HG02840 (cell line): ENCODE data around the gene BIN1.

ENCODE experiments used
- ATAC-seq: cut with Tn5 transposase; IDR thresholded peaks from one replicate; pipeline ENCODE4 v1.9.1; 2021; ENCODE audit warnings: mild to moderate bottlenecking, moderate library complexity, moderate number of reproducible peaks; ENCODE audit not compliant: unreplicated experiment, low FRiP score

The BIN1 gene

GRCh38 chr2:127011231-127011661 is 95.7 kb downstream of the BIN1 start:
- no peak for ATAC-seq

DNA sequence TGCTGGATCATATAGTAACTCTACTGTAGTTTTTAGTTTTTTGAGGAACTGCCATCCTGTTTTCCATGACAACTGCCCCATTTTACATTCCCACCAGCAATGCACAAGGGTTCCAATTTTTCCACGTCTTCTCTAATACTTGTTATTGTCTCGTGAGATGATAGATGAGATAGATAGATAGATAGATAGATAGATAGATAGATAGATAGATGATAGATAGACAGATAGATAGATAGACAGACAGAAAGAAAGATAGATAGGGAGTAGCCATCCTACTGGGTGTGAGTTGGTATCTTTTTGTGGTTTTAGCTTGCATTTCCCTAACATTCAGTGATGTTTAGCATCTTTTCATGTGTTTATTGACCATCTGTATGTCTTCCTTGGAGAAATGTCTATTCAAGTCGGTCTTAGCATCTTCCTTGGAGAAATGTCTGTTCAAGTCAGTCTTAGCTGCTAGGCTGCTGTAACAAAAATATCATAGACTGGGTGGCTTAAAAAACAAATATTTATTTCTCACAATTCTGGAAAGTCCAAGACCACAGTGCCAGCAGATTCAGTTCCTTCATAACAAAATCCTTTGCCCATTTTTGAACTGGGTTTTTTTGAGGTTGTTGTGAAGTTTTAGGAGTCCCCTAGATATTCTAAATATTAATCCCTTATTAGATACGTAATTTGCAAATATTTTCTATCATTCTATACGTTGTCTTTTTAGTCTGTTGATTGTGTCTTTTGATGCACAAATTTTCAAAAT is 98.5 kb downstream of the BIN1 start:
- no peak for ATAC-seq

DNA sequence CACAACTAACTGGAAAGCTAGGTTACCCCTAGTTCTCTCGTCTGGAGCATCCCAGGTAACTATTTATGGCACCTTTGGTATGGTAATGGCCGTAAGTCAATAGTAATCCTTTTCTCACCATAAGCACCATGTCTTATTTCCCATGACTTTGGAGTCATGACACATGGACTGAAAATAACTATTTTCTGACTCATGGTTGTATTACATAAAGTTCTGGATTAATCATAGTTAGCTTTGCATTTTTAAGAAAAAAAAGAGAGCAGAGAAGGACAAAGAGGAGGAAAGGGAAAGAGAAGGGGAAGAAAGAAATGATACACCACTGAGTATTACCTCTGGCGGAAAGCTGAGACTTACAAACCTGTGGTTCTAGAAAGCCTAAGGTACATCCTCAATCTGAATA is 99.3 kb downstream of the BIN1 start:
- no peak for ATAC-seq

GRCh38 chr2:127006962-127007361 is 100.0 kb downstream of the BIN1 start:
- no peak for ATAC-seq

GRCh38 chr2:127004893-127005600 is 101.9 kb downstream of the BIN1 start:
- ATAC-seq = no peak

GRCh38 chr2:127003070-127003800 is 103.7 kb downstream of the BIN1 start:
- no peak for ATAC-seq

DNA sequence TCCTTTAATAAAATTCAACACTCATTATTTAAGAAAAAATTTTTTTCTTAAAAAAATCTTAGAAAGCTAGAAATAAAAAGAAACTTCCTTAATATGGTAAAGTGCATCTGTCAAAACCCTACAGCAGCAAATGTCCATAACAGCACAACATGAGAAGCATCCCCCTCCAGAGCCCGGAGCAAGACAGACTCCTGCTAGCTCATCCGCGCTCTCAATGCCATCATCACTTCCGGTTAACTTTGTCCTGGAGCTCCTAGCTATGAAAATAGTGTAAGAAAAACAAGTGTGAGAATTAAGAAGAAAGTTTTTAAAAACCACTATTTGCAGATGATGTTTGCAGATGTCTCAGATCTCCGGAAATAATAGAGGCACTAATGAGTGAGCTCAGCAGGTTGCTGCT is 105.2 kb downstream of the BIN1 start:
- no peak for ATAC-seq

DNA sequence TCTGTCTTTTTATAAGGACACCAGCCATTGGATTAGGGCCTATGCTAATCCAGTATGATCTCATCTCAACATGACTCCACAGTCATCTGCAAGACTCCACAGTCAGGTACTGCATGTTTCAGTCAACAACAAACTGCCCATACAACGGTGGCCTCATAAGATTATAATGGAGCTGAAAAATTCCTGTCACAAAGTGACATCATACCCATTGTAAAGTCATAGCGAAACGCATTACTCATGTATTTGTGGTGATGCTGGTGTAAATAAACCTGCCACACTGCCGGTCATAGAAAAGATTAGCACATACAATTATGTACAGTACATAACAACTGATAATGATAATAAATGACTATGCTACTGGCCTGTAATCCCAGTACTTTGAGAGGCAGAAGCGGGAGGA is 106.0 kb downstream of the BIN1 start:
- no peak for ATAC-seq

DNA sequence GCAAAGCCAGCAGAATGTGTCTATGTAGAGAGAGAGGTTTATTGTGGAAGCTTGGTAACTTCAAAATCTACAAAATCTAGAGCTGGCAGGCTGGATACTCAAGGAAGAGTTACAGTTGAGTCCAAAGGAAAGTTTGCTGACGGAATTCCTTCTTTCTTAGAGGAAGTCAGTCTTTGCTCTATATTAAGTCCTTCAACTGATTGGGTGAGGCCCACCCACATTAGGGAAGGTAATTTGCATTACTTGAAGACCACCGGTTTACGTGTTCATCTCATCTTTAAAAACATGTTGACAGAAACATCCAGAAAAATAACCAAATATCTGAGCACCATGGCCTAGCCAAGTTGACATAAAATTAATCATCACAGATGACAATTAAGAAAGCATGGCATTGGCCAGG is 106.8 kb downstream of the BIN1 start:
- ATAC-seq = no peak

GRCh38 chr2:126999106-126999756 is 107.7 kb downstream of the BIN1 start:
- no peak for ATAC-seq

- ATAC-seq = no peak
Measured at GRCh38 chr2:126998486-126998885, 108.5 kb downstream of the BIN1 start.
